Measurements from ENCODE around the gene DNAH14. TPM values are rescaled to one million over a fixed set of nuclear protein-coding genes. Genes with fewer than 3 reads are reported as not detected.
"Not testable (repeated sequence)": the region's sequence is repeated elsewhere in the genome, so short reads cannot be mapped to it uniquely, and the experiment has no call there.

DNAH14 gene
- total RNA-seq, 1 experiment from 2014 or later, result not detected

DNA sequence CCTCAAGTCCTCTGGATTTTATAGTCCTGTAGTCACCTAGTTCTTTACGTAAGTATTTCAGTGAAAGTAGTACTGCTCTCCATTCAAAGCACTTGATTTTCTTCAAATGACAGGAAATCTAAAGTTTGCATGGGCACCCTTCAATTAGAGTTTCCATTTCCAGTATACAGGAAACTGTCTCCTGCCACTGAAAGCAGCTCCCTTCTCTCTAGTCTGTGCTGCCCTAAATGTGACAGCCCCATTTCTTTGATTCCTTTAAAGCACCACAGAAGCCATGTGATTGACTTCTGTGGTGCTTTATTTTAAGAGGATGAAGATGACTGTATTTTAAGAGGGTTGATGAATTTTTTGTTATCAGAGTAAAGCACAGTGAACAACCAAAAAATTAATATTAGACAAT, 226.1 kb downstream of the DNAH14 start:
- H3K9me2 ChIP-seq (replicated peaks; ENCODE audit: insufficient read depth, low read length), result no peaks in the 10 kb centered on the region
- H2AFZ ChIP-seq (ENCODE audit: low read length), result no peak overlapping the region
- H3K79me2 ChIP-seq (ENCODE audit: low read length), result no peaks in the 10 kb centered on the region
- no peaks in the 10 kb centered on the region for H3K9me3 ChIP-seq (ENCODE audit: low read length)
- H3K9ac ChIP-seq (ENCODE audit: low read length), result no peak overlapping the region
- H3K27me3 ChIP-seq (ENCODE audit: low read length), result no peaks in the 10 kb centered on the region
- no peaks in the 10 kb centered on the region for H4K20me1 ChIP-seq (ENCODE audit: insufficient read depth, low read depth, low read length)
- H3K27ac ChIP-seq (ENCODE audit: low read length), result no peak overlapping the region
- H3K4me3 ChIP-seq (ENCODE audit: low read length), result no peak overlapping the region
- no peaks in the 10 kb centered on the region for H3K36me3 ChIP-seq (ENCODE audit: insufficient read depth, low read length)
- no peaks in the 10 kb centered on the region for H3K4me1 ChIP-seq (ENCODE audit: low read length)
- H3K4me2 ChIP-seq (ENCODE audit: low read depth, low read length, poor library complexity, severe bottlenecking), result no peak overlapping the region
- no peak for DNase-seq

DNA sequence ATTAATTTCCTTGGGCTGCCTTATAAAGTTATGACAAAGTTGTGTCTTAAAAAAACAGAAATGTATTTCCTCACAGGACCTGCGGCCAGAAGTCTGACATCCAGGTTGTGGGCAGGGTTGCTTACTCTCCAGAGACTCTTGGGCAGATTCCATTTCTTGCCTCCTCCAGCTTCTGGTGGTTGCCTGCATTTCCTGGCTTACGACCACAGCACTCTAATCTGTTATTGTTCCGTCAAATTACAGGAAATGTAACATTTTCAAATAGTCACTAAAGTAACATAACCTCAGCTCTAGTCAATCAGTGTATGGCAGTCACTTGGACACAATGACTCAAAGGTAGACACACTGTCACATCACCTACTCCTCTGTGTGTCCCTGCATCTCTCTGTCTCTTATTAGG, 226.8 kb downstream of the DNAH14 start:
- H3K9ac ChIP-seq (ENCODE audit: low read length), result no peak overlapping the region
- H3K36me3 ChIP-seq (ENCODE audit: insufficient read depth, low read length), result no peaks in the 10 kb centered on the region
- DNase-seq, result no peak
- H3K4me2 ChIP-seq (ENCODE audit: low read depth, low read length, poor library complexity, severe bottlenecking), result no peak overlapping the region
- H3K27ac ChIP-seq (ENCODE audit: low read length), result no peak overlapping the region
- no peaks in the 10 kb centered on the region for H3K9me3 ChIP-seq (ENCODE audit: low read length)
- H4K20me1 ChIP-seq (ENCODE audit: insufficient read depth, low read depth, low read length), result no peaks in the 10 kb centered on the region
- H3K79me2 ChIP-seq (ENCODE audit: low read length), result no peaks in the 10 kb centered on the region
- H3K4me1 ChIP-seq (ENCODE audit: low read length), result no peaks in the 10 kb centered on the region
- H2AFZ ChIP-seq (ENCODE audit: low read length), result no peak overlapping the region
- H3K4me3 ChIP-seq (ENCODE audit: low read length), result no peak overlapping the region
- no peaks in the 10 kb centered on the region for H3K27me3 ChIP-seq (ENCODE audit: low read length)
- no peaks in the 10 kb centered on the region for H3K9me2 ChIP-seq (replicated peaks; ENCODE audit: insufficient read depth, low read length)

DNA sequence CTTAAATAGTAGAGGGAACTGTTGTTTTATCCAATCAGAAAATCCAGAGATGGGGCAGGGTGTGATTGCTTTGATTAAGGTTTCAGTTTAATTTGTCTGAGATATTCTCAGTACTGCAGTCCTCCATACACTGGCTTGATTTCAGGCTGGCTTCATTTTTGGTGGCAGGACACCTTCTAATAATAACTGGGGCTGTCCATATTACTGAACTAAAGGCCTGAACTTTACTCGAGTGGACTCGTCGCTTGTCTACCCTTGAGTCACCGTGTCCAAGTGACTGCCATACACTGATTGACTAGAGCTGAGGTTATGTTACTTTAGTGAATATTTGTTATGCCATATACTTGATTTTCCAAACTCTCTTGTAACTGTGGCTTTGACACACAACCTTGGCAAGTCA, 228.8 kb downstream of the DNAH14 start:
- Histone ChIP-seq H3K9me2 (replicated peaks; ENCODE audit: insufficient read depth, low read length) (no peaks in the 10 kb centered on the region), H3K27ac (ENCODE audit: low read length) (no peak overlapping the region), H3K4me3 (ENCODE audit: low read length) (no peak overlapping the region), H3K27me3 (ENCODE audit: low read length) (no peaks in the 10 kb centered on the region), H4K20me1 (ENCODE audit: insufficient read depth, low read depth, low read length) (no peaks in the 10 kb centered on the region), H2AFZ (ENCODE audit: low read length) (no peak overlapping the region), H3K9ac (ENCODE audit: low read length) (no peak overlapping the region), H3K79me2 (ENCODE audit: low read length) (no peaks in the 10 kb centered on the region), H3K4me2 (ENCODE audit: low read depth, low read length, poor library complexity, severe bottlenecking) (no peak overlapping the region), H3K9me3 (ENCODE audit: low read length) (no peaks in the 10 kb centered on the region), H3K4me1 (ENCODE audit: low read length) (no peaks in the 10 kb centered on the region), H3K36me3 (ENCODE audit: insufficient read depth, low read length) (no peaks in the 10 kb centered on the region)
- no peak for DNase-seq

DNA sequence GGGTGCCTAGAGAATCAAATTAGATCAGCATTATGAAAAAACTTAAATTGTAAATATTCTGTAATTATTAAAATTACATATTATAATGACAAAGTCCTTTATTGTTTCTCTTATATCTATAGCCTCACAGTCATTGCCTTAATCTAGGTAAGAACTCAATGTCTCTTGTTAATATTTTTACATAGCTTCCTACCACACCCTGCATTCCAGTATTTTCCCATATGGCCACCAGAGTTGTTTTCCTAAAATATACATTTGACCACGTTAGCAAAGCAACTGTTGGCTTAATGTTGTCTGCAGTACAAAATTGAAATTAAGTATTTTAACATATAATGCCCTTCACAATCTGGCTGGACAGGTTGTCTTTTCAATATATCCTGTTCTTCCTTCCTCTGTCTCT, 230.3 kb downstream of the DNAH14 start:
- no peaks in the 10 kb centered on the region for H3K36me3 ChIP-seq (ENCODE audit: insufficient read depth, low read length)
- no peak overlapping the region for H3K4me2 ChIP-seq (ENCODE audit: low read depth, low read length, poor library complexity, severe bottlenecking)
- H4K20me1 ChIP-seq (ENCODE audit: insufficient read depth, low read depth, low read length), result no peaks in the 10 kb centered on the region
- H3K9me3 ChIP-seq (ENCODE audit: low read length), result no peaks in the 10 kb centered on the region
- H3K9ac ChIP-seq (ENCODE audit: low read length), result no peak overlapping the region
- H3K4me3 ChIP-seq (ENCODE audit: low read length), result no peak overlapping the region
- no peak overlapping the region for H2AFZ ChIP-seq (ENCODE audit: low read length)
- no peak for DNase-seq
- no peaks in the 10 kb centered on the region for H3K9me2 ChIP-seq (replicated peaks; ENCODE audit: insufficient read depth, low read length)
- no peak overlapping the region for H3K27ac ChIP-seq (ENCODE audit: low read length)
- H3K79me2 ChIP-seq (ENCODE audit: low read length), result no peaks in the 10 kb centered on the region
- H3K4me1 ChIP-seq (ENCODE audit: low read length), result no peaks in the 10 kb centered on the region
- no peaks in the 10 kb centered on the region for H3K27me3 ChIP-seq (ENCODE audit: low read length)

DNA sequence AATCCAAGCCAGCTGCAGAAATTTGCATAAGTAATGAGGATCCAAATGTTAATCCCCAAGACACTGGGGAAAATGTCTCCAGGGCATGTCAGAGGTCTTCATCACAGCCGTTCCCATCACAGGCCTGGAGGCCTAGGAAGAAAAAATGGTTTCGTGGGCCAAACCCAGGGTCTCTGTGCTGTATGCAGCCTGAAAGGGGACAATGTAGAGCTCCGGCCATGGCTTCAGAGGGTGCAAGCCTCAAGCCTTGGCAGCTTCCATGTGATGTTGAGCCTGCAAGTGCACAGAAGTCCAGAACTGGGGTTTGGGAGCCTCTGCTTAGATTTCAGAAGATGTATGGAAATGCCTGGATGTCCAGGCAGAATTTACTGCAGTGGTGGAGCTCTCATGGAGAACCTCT, 247.9 kb downstream of the DNAH14 start:
- not testable (repeated sequence) for H3K4me3 ChIP-seq (ENCODE audit: low read length); H2AFZ ChIP-seq (ENCODE audit: low read length); DNase-seq; H3K4me2 ChIP-seq (ENCODE audit: low read depth, low read length, poor library complexity, severe bottlenecking); H4K20me1 ChIP-seq (ENCODE audit: insufficient read depth, low read depth, low read length); H3K4me1 ChIP-seq (ENCODE audit: low read length); H3K27ac ChIP-seq (ENCODE audit: low read length); H3K9me3 ChIP-seq (ENCODE audit: low read length); H3K36me3 ChIP-seq (ENCODE audit: insufficient read depth, low read length); H3K9me2 ChIP-seq (replicated peaks; ENCODE audit: insufficient read depth, low read length); H3K27me3 ChIP-seq (ENCODE audit: low read length); H3K9ac ChIP-seq (ENCODE audit: low read length); H3K79me2 ChIP-seq (ENCODE audit: low read length)

DNA sequence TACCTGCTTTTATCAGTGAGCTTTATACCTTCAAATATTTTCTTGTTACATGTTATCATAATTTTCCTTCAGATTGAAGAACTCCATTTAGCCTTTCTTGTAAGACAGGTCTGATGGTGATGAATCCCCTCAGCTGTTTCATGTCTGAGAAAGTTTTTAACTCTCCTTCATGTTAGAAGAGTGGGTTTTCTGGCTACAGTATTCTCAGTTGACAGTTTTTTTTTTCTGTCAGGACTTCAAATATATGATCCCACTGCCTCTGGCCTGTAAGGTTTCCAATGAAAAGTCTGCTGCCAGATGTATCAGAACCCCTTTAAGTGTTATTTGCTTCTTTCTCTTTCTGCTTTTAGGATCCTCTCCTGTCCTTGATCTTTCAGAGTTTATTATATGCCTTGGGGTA, 250.2 kb downstream of the DNAH14 start:
- Histone ChIP-seq H3K4me3 (ENCODE audit: low read length) (no peak overlapping the region), H3K9me2 (replicated peaks; ENCODE audit: insufficient read depth, low read length) (no peaks in the 10 kb centered on the region), H3K27me3 (ENCODE audit: low read length) (no peaks in the 10 kb centered on the region), H3K4me2 (ENCODE audit: low read depth, low read length, poor library complexity, severe bottlenecking) (no peak overlapping the region), H3K9ac (ENCODE audit: low read length) (no peak overlapping the region), H3K79me2 (ENCODE audit: low read length) (no peaks in the 10 kb centered on the region), H3K4me1 (ENCODE audit: low read length) (no peaks in the 10 kb centered on the region), H3K36me3 (ENCODE audit: insufficient read depth, low read length) (no peaks in the 10 kb centered on the region), H3K9me3 (ENCODE audit: low read length) (no peaks in the 10 kb centered on the region), H2AFZ (ENCODE audit: low read length) (no peak overlapping the region), H4K20me1 (ENCODE audit: insufficient read depth, low read depth, low read length) (no peaks in the 10 kb centered on the region), H3K27ac (ENCODE audit: low read length) (no peak overlapping the region)
- no peak for DNase-seq

DNA sequence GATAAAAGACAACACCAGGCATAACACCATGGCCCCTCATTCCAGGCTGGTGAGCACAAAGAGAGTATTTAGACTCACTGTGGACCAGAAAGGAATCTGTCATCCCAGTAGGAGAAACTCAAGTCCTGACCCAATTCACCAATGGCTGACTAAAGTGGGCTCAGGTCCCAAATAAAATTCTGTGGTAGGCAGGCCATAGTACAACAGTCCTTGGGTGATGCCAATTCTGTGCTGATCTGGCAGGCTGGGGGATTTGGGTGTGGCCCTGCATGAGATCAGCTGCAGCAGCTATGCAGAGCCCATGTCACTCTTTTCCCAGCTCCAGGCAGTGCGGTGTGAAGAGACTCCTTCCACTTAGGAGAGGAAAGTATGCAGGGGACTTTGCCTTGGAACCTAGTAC, 253.2 kb downstream of the DNAH14 start:
- DNase-seq, result no peak
- Histone ChIP-seq H3K9me3 (ENCODE audit: low read length) (no peaks in the 10 kb centered on the region), H2AFZ (ENCODE audit: low read length) (no peak overlapping the region), H3K4me1 (ENCODE audit: low read length) (no peaks in the 10 kb centered on the region), H3K4me2 (ENCODE audit: low read depth, low read length, poor library complexity, severe bottlenecking) (no peak overlapping the region), H3K27ac (ENCODE audit: low read length) (no peak overlapping the region), H3K27me3 (ENCODE audit: low read length) (no peaks in the 10 kb centered on the region), H3K36me3 (ENCODE audit: insufficient read depth, low read length) (no peaks in the 10 kb centered on the region), H3K9me2 (replicated peaks; ENCODE audit: insufficient read depth, low read length) (no peaks in the 10 kb centered on the region), H3K9ac (ENCODE audit: low read length) (no peak overlapping the region), H3K79me2 (ENCODE audit: low read length) (no peaks in the 10 kb centered on the region), H4K20me1 (ENCODE audit: insufficient read depth, low read depth, low read length) (no peaks in the 10 kb centered on the region), H3K4me3 (ENCODE audit: low read length) (no peak overlapping the region)

DNA sequence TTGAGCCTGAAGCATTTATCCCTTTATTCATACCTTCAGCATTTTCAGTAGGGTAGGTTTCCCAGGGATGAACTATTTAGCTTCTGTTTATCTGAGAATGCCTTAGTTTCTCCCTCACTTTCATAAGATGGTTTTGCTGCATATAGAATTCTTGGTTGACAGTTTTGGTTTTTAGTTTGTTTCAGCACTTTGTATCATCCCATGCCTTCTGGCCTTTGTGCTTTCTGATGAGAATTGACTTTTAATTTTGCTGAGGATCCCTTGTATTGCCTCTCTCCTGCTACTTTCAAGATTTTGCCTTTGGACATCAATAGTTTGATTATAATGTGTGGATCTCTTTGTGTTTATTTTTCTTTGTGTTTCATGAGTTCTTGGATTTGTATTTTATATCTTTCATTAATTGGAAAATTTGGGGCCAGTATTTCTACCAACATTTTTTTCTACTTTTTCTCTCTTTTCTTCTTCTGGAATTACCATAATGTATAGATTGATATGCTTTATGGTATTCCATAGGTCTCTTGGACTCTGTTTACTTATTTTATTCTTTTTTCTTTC, 261.8 kb downstream of the DNAH14 start:
- H4K20me1 ChIP-seq (ENCODE audit: insufficient read depth, low read depth, low read length), result no peaks in the 10 kb centered on the region
- H3K9me2 ChIP-seq (replicated peaks; ENCODE audit: insufficient read depth, low read length), result no peaks in the 10 kb centered on the region
- H3K9me3 ChIP-seq (ENCODE audit: low read length), result 0 out of 2 replicates have a peak, but pooled peaks cover 2% of the 10 kb centered on the region

DNA sequence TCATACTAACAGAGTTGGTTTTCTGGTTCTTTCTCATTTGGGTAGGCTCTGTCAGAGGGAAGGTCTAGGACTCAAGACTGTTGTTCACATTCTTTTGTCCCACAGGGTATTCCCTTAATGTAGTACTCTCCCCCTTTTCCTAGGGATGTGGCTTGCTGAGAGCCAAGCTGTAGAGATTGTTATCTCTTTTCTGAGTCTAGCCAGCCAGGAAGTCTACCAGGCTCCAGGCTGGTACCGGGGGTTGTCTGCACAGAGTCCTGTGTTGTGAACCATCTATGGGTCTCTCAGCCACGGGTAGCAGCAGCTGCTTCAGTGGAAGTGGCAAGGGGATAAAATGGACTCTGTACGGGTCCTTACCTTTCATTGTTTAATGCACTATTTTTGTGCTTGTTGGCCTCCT, 272.0 kb downstream of the DNAH14 start:
- Histone ChIP-seq H3K79me2 (ENCODE audit: low read length) (no peaks in the 10 kb centered on the region), H3K36me3 (ENCODE audit: insufficient read depth, low read length) (no peaks in the 10 kb centered on the region), H3K9ac (ENCODE audit: low read length) (no peak overlapping the region), H3K9me3 (ENCODE audit: low read length) (no peaks in the 10 kb centered on the region), H3K9me2 (replicated peaks; ENCODE audit: insufficient read depth, low read length) (no peaks in the 10 kb centered on the region), H3K4me3 (ENCODE audit: low read length) (no peak overlapping the region), H4K20me1 (ENCODE audit: insufficient read depth, low read depth, low read length) (no peaks in the 10 kb centered on the region), H2AFZ (ENCODE audit: low read length) (no peak overlapping the region), H3K4me2 (ENCODE audit: low read depth, low read length, poor library complexity, severe bottlenecking) (no peak overlapping the region), H3K4me1 (ENCODE audit: low read length) (no peaks in the 10 kb centered on the region), H3K27ac (ENCODE audit: low read length) (no peak overlapping the region), H3K27me3 (ENCODE audit: low read length) (no peaks in the 10 kb centered on the region)
- no peak for DNase-seq

More for the DNA sequence above, 261.8 kb downstream of the DNAH14 start:
- Histone ChIP-seq H3K27ac (ENCODE audit: low read length) (no peak overlapping the region), H3K79me2 (ENCODE audit: low read length) (no peaks in the 10 kb centered on the region), H3K4me3 (ENCODE audit: low read length) (no peak overlapping the region), H3K36me3 (ENCODE audit: insufficient read depth, low read length) (no peaks in the 10 kb centered on the region), H3K9ac (ENCODE audit: low read length) (no peak overlapping the region), H3K27me3 (ENCODE audit: low read length) (no peaks in the 10 kb centered on the region), H3K4me2 (ENCODE audit: low read depth, low read length, poor library complexity, severe bottlenecking) (no peak overlapping the region), H2AFZ (ENCODE audit: low read length) (no peak overlapping the region), H3K4me1 (ENCODE audit: low read length) (no peaks in the 10 kb centered on the region)
- no peak for DNase-seq

Data from Karpas-422 (cell line).